Transverse colon (tissue), 4 donors: ENCODE measurements around the gene DPYD. TPM values are rescaled to one million over a fixed set of nuclear protein-coding genes. Genes with fewer than 3 reads are reported as not detected.

Experiments
- DNase-seq: peaks from one replicate; pipeline ENCODE4 v3.0.0-alpha.2; 2019
- H3K27ac ChIP-seq, 4 donors: fragments of 200-600 bp; sonication (generic); 2 replicates each; pipeline ENCODE4 v1.5.1; 2016 to 2018; ENCODE audit warnings: inconsistent platforms in 4 of 4
- H3K27me3 ChIP-seq: fragments of 200-600 bp; sonication (generic); 2 replicates; pipeline ENCODE4 v1.5.1; 2017; ENCODE audit warnings: inconsistent platforms
- H3K36me3 ChIP-seq, 4 donors: fragments of 200-600 bp; sonication (generic); 2 replicates each; pipeline ENCODE4 v1.5.1; 2017 to 2019; ENCODE audit warnings: inconsistent platforms in 4 of 4
- H3K4me1 ChIP-seq, 4 donors: fragments of 200-600 bp; sonication (generic); 2 replicates each; pipeline ENCODE4 v1.5.1; 2017 to 2020; ENCODE audit warnings: inconsistent platforms in 4 of 4
- H3K4me3 ChIP-seq, 4 donors: fragments of 200-600 bp; sonication (generic); 1 replicate in 1 of 4; 2 replicates in 3 of 4; pipeline versions ENCODE4 v1.5.1 to v1.6.1; 2017 to 2019; ENCODE audit warnings: inconsistent platforms in 4 of 4
- H3K9me3 ChIP-seq, 2 donors: fragments of 200-600 bp; sonication (generic); 2 replicates each; pipeline ENCODE4 v1.5.1; 2017 to 2019; ENCODE audit warnings: inconsistent platforms in 2 of 2
- CTCF ChIP-seq, 5 experiments: fragments of 200-600 bp in 3 of 5; fragments of 450-650 bp in 2 of 5; sonication (generic) in 3 of 5; IDR thresholded peaks; 1 replicate in 2 of 5; 2 replicates in 3 of 5; pipeline ENCODE4 v1.5.1; 2016 to 2017; ENCODE audit warnings: antibody characterized with exemption in 5 of 5, inconsistent platforms in 3 of 5, mild to moderate bottlenecking in 2 of 5, moderate library complexity in 1 of 5
- EP300 ChIP-seq: sonication (generic); formaldehyde crosslinking; IDR thresholded peaks from one replicate; pipeline ENCODE4 v1.6.1; 2017; ENCODE audit warnings: antibody characterized with exemption, low read depth
- POLR2A ChIP-seq: fragments of 450-650 bp; IDR thresholded peaks from one replicate; pipeline ENCODE4 v1.6.1; 2016; ENCODE audit warnings: antibody characterized with exemption, mild to moderate bottlenecking, moderate library complexity
- POLR2AphosphoS5 ChIP-seq, 3 donors: sonication (generic); formaldehyde crosslinking; IDR thresholded peaks; one replicate each; pipeline ENCODE4 v1.6.1; 2016; ENCODE audit warnings: antibody characterized with exemption in 3 of 3
- WGBS, 2 donors: methylation state at CpG; one replicate each; pipeline ENCODE4 v1.1.5; 2018; ENCODE audit warnings: low coverage in 1 of 2; 5-methylcytosine and 5-hydroxymethylcytosine counted together
- in situ Hi-C, 4 donors: fragments of 200-750 bp; cut with MboI; loops; one replicate each; pipeline versions ENCODE4 v1.15.0 to v1.15.1; 2017; ENCODE audit warnings: low sequenced_read_pairs in 3 of 4, low pct_ligation_motif_present in 1 of 4, low pct_unique_long_range_greater_than_20kb in 1 of 4
- intact Hi-C: fragments of 100-400 bp; cut with DNase I; formaldehyde crosslinking; loops from one replicate; pipeline ENCODE4 v1.15.1; 2023; ENCODE audit warnings: low total_unique reads
- total RNA-seq, 4 donors: library from RNA; depleted of rRNA; stranded (reverse); fragments of >200 nt; gene quantifications; one replicate each; pipeline ENCODE4 v1.1.0, GENCODE V29; 2016

DPYD gene
- total RNA-seq, 4 donors from 2014 or later, result 11.2 to 34.8 (median 26.0) TPM

GRCh38 chr1:97770376-97770775 lies 150.5 kb downstream of the DPYD start:
- no peaks in the 10 kb centered on the region for H3K9me3 ChIP-seq
- no peak overlapping the region for H3K4me3 ChIP-seq
- no peak overlapping the region for H3K27ac ChIP-seq
- TF ChIP-seq POLR2AphosphoS5 (IDR thresholded peaks at IDR 0.05) (no peak), EP300 (no peak), POLR2A (no peak), CTCF (IDR thresholded peaks at IDR 0.05) (no peak)
- no peaks in the 10 kb centered on the region for H3K27me3 ChIP-seq
- intact Hi-C loops, result no loop called here
- in situ Hi-C loops, result no loop called here
- H3K36me3 ChIP-seq, result no peaks in the 10 kb centered on the region
- 92 to 94% methylated on average over 2 of the region's 2 CpGs for WGBS, 2 donors
- H3K4me1 ChIP-seq, result peaks cover 0 to 7% (median 0%) of the 10 kb centered on the region in 4 donors
- no peak for DNase-seq

- Histone ChIP-seq H3K27me3 (no peaks in the 10 kb centered on the region), H3K36me3 (no peaks in the 10 kb centered on the region), H3K4me3 (no peak overlapping the region), H3K27ac (no peak overlapping the region), H3K4me1 (peaks cover 0 to 13% (median 0%) of the 10 kb centered on the region in 4 donors), H3K9me3 (no peaks in the 10 kb centered on the region)
- intact Hi-C loops (no loop called here), in situ Hi-C loops (no loop called here)
- WGBS, 2 donors, result 89 to 100% methylated on average over 4 of the region's 4 CpGs
- no peak for TF ChIP-seq POLR2A
- TF ChIP-seq EP300, result no peak
- no peak for TF ChIP-seq POLR2AphosphoS5 (IDR thresholded peaks at IDR 0.05)
- no peak for DNase-seq
Measured at GRCh38 chr1:97767381-97767780, 153.5 kb downstream of the DPYD start.

GRCh38 chr1:97764991-97765390 lies 155.8 kb downstream of the DPYD start:
- H3K4me1 ChIP-seq, result peaks cover 0 to 13% (median 0%) of the 10 kb centered on the region in 4 donors
- no peak overlapping the region for H3K27ac ChIP-seq
- H3K27me3 ChIP-seq, result no peaks in the 10 kb centered on the region
- H3K4me3 ChIP-seq, result no peak overlapping the region
- no peaks in the 10 kb centered on the region for H3K36me3 ChIP-seq
- no peak for TF ChIP-seq CTCF (IDR thresholded peaks at IDR 0.05)
- no peak for TF ChIP-seq POLR2AphosphoS5 (IDR thresholded peaks at IDR 0.05)
- no peak for TF ChIP-seq POLR2A
- TF ChIP-seq EP300, result no peak
- intact Hi-C loops, result no loop called here
- in situ Hi-C loops, result no loop called here
- 57 to 67% methylated on average over 1 of the region's 1 CpG for WGBS, 2 donors
- DNase-seq, result no peak
- no peaks in the 10 kb centered on the region for H3K9me3 ChIP-seq

GRCh38 chr1:97761637-97762036 lies 159.2 kb downstream of the DPYD start:
- H3K9me3 ChIP-seq, result no peaks in the 10 kb centered on the region
- H3K27me3 ChIP-seq, result no peaks in the 10 kb centered on the region
- 67% methylated on average over 1 of the region's 1 CpG; no CpG with 5 or more reads in 1 of the 2 donors for WGBS, 2 donors
- no peaks in the 10 kb centered on the region for H3K36me3 ChIP-seq
- intact Hi-C loops (no loop called here), in situ Hi-C loops (no loop called here)
- no peak for TF ChIP-seq POLR2AphosphoS5 (IDR thresholded peaks at IDR 0.05)
- no peak for TF ChIP-seq EP300
- no peak for TF ChIP-seq POLR2A
- no peak for TF ChIP-seq CTCF (IDR thresholded peaks at IDR 0.05)
- H3K27ac ChIP-seq, result no peak overlapping the region
- no peak overlapping the region for H3K4me3 ChIP-seq
- no peak for DNase-seq
- peaks cover 3 to 27% (median 5%) of the 10 kb centered on the region in 4 donors for H3K4me1 ChIP-seq

GRCh38 chr1:97759078-97759477 lies 161.8 kb downstream of the DPYD start:
- 71 to 95% methylated on average over 2 of the region's 2 CpGs for WGBS, 2 donors
- no peak for DNase-seq
- Histone ChIP-seq H3K36me3 (no peaks in the 10 kb centered on the region), H3K4me3 (no peak overlapping the region), H3K4me1 (peaks cover 3 to 14% (median 5%) of the 10 kb centered on the region in 4 donors), H3K27ac (no peak overlapping the region), H3K9me3 (no peaks in the 10 kb centered on the region), H3K27me3 (no peaks in the 10 kb centered on the region)
- TF ChIP-seq POLR2AphosphoS5 (IDR thresholded peaks at IDR 0.05) (no peak), POLR2A (no peak), EP300 (no peak), CTCF (IDR thresholded peaks at IDR 0.05) (no peak)
- intact Hi-C loops, result no loop called here
- in situ Hi-C loops, result no loop called here
